Calu3 (cell line): ENCODE measurements around the gene KIF18B. TPM values are rescaled to one million over a fixed set of nuclear protein-coding genes. Genes with fewer than 3 reads are reported as not detected.

Source experiments
- BruUV-seq: library from RNA; stranded (reverse); fragments of 400-500 nt; replicated peaks from 2 replicates; lab custom pipeline; 2021; lab: Mats Ljungman, UMichigan
- CTCF ChIA-PET: fragments of 300-600 bp; sonication (Branson Sonifier 250); formaldehyde crosslinking; loops from one replicate; lab custom pipeline; 2022; ENCODE audit warnings: antibody characterized with exemption; lab: Charles Lee
- DNase-seq: peaks from one replicate; pipeline ENCODE4 v3.0.0; 2022
- H3K27ac Mint-ChIP-seq: one replicate; pipeline ENCODE4 v1.8.0; 2022; ENCODE audit warnings: mixed read lengths; ENCODE audit not compliant: unreplicated experiment
- H3K27me3 Mint-ChIP-seq: one replicate; pipeline ENCODE4 v1.8.0; 2022; ENCODE audit warnings: mixed read lengths; ENCODE audit not compliant: unreplicated experiment
- H3K36me3 Mint-ChIP-seq: one replicate; pipeline ENCODE4 v1.8.0; 2022; ENCODE audit warnings: mild to moderate bottlenecking, moderate library complexity, mixed read lengths; ENCODE audit not compliant: insufficient read depth, unreplicated experiment
- H3K4me1 Mint-ChIP-seq: one replicate; pipeline ENCODE4 v1.8.0; 2022; ENCODE audit warnings: mild to moderate bottlenecking, low read depth, mixed read lengths; ENCODE audit not compliant: unreplicated experiment
- H3K4me3 Mint-ChIP-seq: one replicate; pipeline ENCODE4 v1.8.0; 2022; ENCODE audit warnings: mild to moderate bottlenecking, low read depth, moderate library complexity, mixed read lengths; ENCODE audit not compliant: unreplicated experiment
- H3K9me3 Mint-ChIP-seq: one replicate; pipeline ENCODE4 v1.8.0; 2022; ENCODE audit warnings: low read depth, mixed read lengths; ENCODE audit not compliant: unreplicated experiment
- intact Hi-C: fragments of 100-400 bp; cut with micrococcal nuclease; formaldehyde crosslinking; loops from one replicate; pipeline ENCODE4 v1.10.0; 2022; ENCODE audit not compliant: unreplicated experiment
- total RNA-seq: library from RNA; stranded (reverse); gene quantifications from 2 replicates; pipeline ENCODE4 v1.2.3, GENCODE V29; 2022
- TF ChIP-seq, protein P1 (sequence below): fragments of 200-600 bp; IDR thresholded peaks from one replicate; pipeline ENCODE4 v1.8.0; 2022; ENCODE audit warnings: antibody characterized with exemption; ENCODE audit not compliant: unreplicated experiment

KIF18B gene
- total RNA-seq, 1 experiment from 2014 or later = 84.6 TPM

DNA sequence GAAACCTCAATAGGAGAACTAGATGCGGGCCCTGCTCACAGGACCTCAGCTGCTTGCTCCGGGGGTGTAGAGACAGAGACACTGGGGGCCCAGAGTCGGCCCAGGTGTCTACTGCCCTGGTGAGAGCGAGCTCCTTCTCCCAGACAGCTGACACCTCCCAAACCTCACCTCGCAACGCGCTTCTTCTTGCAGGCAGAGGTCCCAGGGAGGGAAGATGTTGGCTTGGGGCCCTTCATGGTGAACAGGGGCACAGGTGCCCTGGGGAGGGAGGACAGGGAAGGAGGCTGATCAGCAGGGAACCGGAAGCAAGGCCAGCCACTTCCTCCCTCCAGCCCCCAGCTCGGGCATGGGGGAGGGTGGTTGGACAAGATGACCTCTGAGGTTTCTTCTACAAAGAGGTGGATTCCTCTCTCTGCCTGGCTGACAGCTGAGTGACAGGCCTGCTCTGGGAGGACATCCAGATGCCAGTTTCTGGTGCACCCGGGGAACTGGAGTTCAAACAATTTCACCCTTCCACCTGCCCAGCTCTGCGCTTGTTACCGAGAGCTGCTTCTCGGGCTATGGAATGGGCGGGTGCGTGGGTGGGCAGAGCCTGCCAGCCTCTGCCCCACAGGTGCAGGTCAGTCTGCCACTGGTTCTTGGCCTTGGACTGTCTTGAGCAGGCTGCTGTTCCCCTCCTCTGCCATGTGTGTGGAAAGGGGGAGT lies 20.6 kb downstream of the KIF18B start:
- H3K4me1 Mint-ChIP-seq = no peaks in the 10 kb centered on the region

DNA sequence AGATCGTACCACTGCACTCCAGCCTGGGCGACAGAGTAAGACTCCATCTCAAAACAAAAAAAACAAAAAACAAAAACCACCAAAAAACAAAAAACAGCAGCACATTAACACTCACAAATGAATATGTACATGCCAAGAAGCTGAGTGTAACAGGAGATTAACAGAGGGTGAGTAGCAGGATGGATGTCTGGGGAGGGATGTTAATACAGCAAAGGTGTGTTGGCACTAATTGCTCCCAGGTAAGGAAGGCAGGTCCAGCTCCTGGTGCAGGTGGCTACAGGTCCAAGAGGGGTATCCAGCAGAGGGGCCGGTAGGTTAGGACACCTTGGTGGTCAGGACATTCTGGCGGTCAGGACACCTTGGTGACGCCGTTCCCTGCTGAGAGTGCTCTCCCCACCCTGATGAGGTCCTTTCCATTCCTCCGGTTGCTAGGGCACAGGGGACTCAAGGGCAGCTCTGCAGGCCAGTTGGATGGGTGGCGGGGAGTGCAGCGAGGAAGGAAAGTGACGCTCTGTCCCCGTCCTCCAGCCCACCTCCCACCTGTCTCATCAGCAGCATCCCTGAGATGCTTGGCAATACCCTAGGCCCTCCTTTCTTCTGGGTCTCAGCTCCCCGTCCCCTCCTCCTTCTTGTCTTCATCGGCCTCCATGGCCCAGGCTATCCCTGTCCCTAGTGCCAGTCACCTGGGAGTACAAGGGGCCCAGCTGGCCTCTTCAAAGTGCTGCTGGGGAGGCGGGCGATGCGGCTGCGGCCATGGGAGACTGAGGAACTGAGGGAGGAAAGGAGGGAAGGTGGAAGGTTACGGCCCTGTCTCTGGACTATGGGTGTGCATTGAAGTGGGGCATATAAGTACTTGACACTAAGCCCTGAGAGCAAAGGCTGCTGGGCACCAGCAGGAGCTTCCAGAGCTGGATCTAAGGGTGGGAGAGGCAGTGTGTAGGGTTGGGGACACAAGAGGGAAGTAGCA lies 21.6 kb downstream of the KIF18B start:
- H3K27ac Mint-ChIP-seq = no peak overlapping the region
- TF ChIP-seq, protein P1, sequence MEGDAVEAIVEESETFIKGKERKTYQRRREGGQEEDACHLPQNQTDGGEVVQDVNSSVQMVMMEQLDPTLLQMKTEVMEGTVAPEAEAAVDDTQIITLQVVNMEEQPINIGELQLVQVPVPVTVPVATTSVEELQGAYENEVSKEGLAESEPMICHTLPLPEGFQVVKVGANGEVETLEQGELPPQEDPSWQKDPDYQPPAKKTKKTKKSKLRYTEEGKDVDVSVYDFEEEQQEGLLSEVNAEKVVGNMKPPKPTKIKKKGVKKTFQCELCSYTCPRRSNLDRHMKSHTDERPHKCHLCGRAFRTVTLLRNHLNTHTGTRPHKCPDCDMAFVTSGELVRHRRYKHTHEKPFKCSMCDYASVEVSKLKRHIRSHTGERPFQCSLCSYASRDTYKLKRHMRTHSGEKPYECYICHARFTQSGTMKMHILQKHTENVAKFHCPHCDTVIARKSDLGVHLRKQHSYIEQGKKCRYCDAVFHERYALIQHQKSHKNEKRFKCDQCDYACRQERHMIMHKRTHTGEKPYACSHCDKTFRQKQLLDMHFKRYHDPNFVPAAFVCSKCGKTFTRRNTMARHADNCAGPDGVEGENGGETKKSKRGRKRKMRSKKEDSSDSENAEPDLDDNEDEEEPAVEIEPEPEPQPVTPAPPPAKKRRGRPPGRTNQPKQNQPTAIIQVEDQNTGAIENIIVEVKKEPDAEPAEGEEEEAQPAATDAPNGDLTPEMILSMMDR = no peak
- BruUV-seq = no TSS peak
- H3K4me1 Mint-ChIP-seq = no peaks in the 10 kb centered on the region
- peaks cover 22% of the 10 kb centered on the region for H3K27me3 Mint-ChIP-seq
- H3K9me3 Mint-ChIP-seq = no peaks in the 10 kb centered on the region
- no peak for DNase-seq
- peaks cover 34% of the 10 kb centered on the region for H3K36me3 Mint-ChIP-seq
- intact Hi-C loops = no loop called here
- CTCF ChIA-PET = interaction anchor here (0.5 to 1.4 kb wide), 3 partner anchors 10 to 1285 kb away, joined by 3 to 5 read pairs (median 3); no protein-coding TSS in a partner anchor
- H3K4me3 Mint-ChIP-seq = no peak overlapping the region

More for the DNA sequence above, 20.6 kb downstream of the KIF18B start:
- Mint-ChIP-seq H3K27me3 (peaks cover 12% of the 10 kb centered on the region), H3K9me3 (no peaks in the 10 kb centered on the region), H3K36me3 (peaks cover 34% of the 10 kb centered on the region), H3K27ac (no peak overlapping the region), H3K4me3 (no peak overlapping the region)
- BruUV-seq = no TSS peak
- CTCF ChIA-PET = interaction anchor here (1.4 kb wide), 2 partner anchors 9 to 16 kb away, joined by 3 read pairs; no protein-coding TSS in a partner anchor
- intact Hi-C loops = no loop called here
- TF ChIP-seq, protein P1 = no peak
- no peak for DNase-seq

DNA sequence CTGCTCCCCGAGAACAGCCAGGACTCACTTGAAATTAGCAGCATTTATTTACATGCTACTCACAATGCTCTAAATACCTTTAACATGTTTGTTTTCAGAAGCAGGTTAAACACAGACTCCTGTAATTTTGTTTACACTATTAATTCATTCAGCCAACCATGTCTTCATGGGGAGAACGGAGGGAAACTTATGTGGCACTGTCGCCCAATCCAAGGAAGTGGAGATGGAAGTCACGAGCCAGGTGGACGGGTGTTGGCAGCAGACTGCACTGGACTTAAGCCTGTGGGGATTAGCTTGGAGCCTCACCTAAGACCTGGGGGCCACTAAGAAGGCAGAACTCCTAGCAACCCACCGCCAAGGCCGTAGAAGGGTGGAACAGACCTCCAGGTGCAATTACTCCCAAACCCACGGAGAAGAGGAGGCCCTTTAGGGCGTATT lies 23.4 kb downstream of the KIF18B start:
- TF ChIP-seq, protein P1 = no peak
- CTCF ChIA-PET = no interaction called here
- peaks cover 38% of the 10 kb centered on the region for H3K27me3 Mint-ChIP-seq
- H3K27ac Mint-ChIP-seq = peak overlapping the region; percentile 22
- no TSS peak for BruUV-seq
- peaks cover 34% of the 10 kb centered on the region for H3K36me3 Mint-ChIP-seq
- H3K4me3 Mint-ChIP-seq = no peak overlapping the region
- H3K9me3 Mint-ChIP-seq = no peaks in the 10 kb centered on the region
- no peaks in the 10 kb centered on the region for H3K4me1 Mint-ChIP-seq
- no peak for DNase-seq
- intact Hi-C loops = loop anchor here (5.0 kb wide), 1 partner anchor 173 kb away; no protein-coding TSS in a partner anchor

DNA sequence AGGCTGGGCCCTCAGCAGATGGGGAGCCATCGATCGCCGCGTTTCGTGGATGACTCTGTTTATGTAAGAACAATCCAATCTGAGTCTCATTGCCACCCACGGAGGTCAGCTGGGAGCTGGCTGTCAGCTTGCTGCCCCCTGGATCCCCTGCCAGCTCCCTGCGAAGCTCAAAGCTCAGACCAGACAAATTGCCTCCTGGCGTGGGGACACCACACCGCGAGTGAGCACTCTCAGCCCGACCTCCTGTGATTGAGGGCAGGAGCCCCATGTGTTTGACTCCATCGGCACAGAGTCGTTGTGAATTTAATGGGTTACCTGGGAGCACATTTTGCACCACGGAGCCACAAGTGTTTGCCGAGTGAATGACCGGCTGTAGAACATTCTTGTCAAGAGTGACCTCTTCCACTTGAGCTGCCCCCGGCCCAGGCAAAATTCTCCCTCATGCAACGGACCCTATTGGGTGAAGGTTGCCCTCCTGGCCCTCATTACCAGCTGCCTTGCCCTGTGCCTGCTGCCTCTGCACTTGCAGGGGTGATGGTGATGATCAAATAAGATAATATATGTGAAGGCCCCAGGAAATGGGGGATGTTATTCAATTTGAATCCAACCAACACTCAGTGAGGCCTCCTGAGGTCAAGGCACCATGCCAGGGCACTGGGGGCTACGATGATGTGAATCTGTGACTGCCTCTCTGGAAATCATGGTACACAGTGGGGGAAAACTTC lies 24.7 kb downstream of the KIF18B start:
- H3K36me3 Mint-ChIP-seq = peaks cover 34% of the 10 kb centered on the region
- TF ChIP-seq, protein P1 = no peak

More for the DNA sequence above, 24.7 kb downstream of the KIF18B start:
- Mint-ChIP-seq H3K9me3 (no peaks in the 10 kb centered on the region), H3K27ac (no peak overlapping the region), H3K27me3 (peaks cover 38% of the 10 kb centered on the region), H3K4me3 (no peak overlapping the region), H3K4me1 (no peaks in the 10 kb centered on the region)
- no peak for DNase-seq
- intact Hi-C loops = loop anchor here (5.0 kb wide), 1 partner anchor 174 kb away; no protein-coding TSS in a partner anchor
- TSS peak; percentile 59 for BruUV-seq
- CTCF ChIA-PET = interaction anchor here (0.5 to 1.1 kb wide), 3 partner anchors 8 to 103 kb away, joined by 3 to 5 read pairs (median 3); partner anchors contain the start of gene GFAP
